ENCODE measurements around the gene MEGF6. TPM values are rescaled to one million over a fixed set of nuclear protein-coding genes. Genes with fewer than 3 reads are reported as not detected.
A peak's percentile ranks its signal among the peaks of the same experiment; 100 is the strongest.

MEGF6 gene
- total and polyA plus RNA-seq, 9 of the 15 experiments (the other 6 are each of a cell fraction or from before 2014, with no cell fraction given) = 0.03 to 1.7 (median 0.24) TPM; not detected in 3

- TF ChIP-seq CTCFL (IDR thresholded peaks at IDR 0.05; ENCODE audit: borderline replicate concordance, insufficient read depth, low read depth, low read length, poor library complexity, severe bottlenecking) = no peak
- TF ChIP-seq RCOR1 (IDR thresholded peaks at IDR 0.05; ENCODE audit: borderline replicate concordance in 1 of 2, low read depth in 2 of 2, low read length in 2 of 2) = no peak
- peak; percentile 57 for TF ChIP-seq USF2 (CRISPR knock-in tag; IDR thresholded peaks at IDR 0.05)
- TF ChIP-seq MBD1 (CRISPR knock-in tag; IDR thresholded peaks at IDR 0.05) = no peak
- TF ChIP-seq MCM2 (IDR thresholded peaks at IDR 0.05; ENCODE audit: low read depth) = no peak
- TF ChIP-seq CCNT2 (IDR thresholded peaks at IDR 0.05; ENCODE audit: borderline replicate concordance, extremely low read depth, insufficient read length, low read depth, low read length) = peak; percentile 13
Observed at GRCh38 chr1:3530926-3531818, 80.1 kb downstream of the MEGF6 start (continued).

Measured in K562 (cell line).